Hindlimb muscle (tissue), 1 donor: ENCODE data around the gene ZC3H12A. TPM values are rescaled to one million over a fixed set of nuclear protein-coding genes. Genes with fewer than 3 reads are reported as not detected.

Experiments used
- DNase-seq: peaks from one replicate; pipeline ENCODE4 v3.0.0-alpha.2; 2013
- polyA plus RNA-seq: library from polyadenylated mRNA; unstranded; fragments of 120-200 nt; gene quantifications from one replicate; pipeline ENCODE4 v1.2.1, GENCODE V29; 2013; ENCODE audit not compliant: insufficient read length

Gene ZC3H12A
- polyA plus RNA-seq, 1 donor = 0.54 TPM

GRCh38 chr1:37479255-37480124 is 5.1 kb downstream of the ZC3H12A start:
- peak; percentile 57 for DNase-seq

- no peak for DNase-seq
Measured at GRCh38 chr1:37480125-37480466, 5.7 kb downstream of the ZC3H12A start.

DNA sequence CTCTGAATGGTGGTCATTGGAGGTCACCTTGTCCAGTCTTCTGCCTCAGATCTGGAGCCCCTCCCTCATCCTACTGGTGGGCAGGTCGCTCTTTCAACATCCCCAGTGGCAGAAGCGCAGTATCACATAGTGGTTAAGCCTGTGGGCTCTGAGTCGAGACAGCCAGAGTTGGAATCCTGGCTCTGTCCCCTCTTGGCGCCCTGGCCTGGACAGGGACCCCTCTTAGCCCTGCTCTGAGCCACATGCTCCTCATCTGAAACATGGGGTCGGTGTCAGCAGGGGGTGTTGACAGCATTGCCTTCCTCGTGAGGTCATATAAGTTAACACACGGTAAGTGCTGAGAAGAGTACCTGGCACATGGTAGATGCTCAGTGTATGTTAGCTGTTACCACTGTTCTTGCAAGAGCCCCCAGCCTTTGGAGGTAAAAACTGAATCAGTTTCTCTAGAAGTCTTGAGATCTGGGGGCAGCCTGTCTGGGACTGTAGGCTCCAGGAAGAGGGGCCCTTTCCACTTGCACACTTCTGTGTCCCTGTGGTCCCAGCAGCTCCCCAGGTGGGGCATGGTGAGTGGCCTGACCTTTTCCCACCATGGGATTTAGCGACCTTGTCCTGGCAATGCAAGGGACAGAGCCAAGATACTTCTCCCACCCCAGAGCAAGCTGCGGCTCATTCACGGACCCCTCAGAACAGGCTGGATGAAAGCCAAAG is 6.4 kb downstream of the ZC3H12A start:
- no peak for DNase-seq

DNA sequence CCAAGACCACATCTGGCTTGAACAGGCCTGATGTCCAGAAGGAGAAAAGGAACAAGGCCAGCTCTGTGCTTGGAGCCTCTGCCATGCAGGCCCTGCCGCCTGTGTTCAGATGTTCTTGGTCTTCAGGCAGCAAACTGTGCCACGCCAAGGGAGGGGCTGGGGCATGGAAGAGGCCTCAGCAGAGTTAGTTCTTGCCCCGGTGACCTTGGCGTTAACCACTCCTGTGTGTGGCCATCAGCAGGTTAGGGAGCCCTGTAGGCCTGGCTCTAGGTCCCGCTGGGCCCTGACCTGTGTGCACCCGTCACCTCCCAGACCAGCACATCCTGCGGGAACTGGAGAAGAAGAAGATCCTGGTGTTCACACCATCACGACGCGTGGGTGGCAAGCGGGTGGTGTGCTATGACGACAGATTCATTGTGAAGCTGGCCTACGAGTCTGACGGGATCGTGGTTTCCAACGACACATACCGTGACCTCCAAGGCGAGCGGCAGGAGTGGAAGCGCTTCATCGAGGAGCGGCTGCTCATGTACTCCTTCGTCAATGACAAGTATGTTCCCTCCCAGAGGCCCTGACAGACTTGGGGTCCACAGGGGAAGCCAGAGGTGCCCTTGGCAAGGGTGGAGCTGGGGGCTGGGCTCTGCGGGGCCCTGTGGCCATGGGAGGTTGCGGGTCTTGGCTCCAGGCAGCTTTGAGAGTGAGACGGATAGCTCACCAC is 7.1 kb downstream of the ZC3H12A start:
- no peak for DNase-seq

DNA sequence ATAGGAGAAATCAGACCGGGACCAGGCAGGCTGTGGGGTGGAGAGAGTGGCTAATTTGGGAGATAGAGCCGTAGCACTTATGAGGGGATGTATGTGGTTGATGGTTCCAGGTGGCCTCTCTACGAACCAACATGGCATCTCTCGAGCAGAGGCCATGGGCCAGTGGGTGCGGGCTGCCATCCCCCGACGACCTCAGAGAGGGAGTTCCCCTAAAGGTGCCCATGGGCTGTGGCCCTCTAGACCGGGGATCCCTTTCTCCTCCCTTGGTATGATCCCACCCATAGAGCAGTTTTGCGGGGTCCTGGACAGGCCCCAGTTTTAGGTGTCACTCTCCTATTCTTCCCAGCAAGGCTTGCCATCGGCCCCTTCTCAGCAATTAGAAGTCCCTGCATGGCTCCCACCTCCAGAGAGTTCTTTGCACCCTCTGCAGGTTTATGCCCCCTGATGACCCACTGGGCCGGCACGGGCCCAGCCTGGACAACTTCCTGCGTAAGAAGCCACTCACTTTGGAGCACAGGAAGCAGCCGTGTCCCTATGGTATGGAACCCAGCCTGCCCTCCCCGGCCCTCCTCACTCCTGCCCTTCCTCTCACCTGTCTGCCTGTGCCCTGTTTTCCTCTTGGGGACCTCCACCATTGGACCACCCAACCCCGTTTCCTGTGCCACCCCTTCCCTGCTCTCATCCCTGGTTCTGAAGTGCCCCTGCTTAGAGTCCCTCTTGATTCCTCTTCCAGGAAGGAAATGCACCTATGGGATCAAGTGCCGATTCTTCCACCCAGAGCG is 7.8 kb downstream of the ZC3H12A start:
- no peak for DNase-seq

DNA sequence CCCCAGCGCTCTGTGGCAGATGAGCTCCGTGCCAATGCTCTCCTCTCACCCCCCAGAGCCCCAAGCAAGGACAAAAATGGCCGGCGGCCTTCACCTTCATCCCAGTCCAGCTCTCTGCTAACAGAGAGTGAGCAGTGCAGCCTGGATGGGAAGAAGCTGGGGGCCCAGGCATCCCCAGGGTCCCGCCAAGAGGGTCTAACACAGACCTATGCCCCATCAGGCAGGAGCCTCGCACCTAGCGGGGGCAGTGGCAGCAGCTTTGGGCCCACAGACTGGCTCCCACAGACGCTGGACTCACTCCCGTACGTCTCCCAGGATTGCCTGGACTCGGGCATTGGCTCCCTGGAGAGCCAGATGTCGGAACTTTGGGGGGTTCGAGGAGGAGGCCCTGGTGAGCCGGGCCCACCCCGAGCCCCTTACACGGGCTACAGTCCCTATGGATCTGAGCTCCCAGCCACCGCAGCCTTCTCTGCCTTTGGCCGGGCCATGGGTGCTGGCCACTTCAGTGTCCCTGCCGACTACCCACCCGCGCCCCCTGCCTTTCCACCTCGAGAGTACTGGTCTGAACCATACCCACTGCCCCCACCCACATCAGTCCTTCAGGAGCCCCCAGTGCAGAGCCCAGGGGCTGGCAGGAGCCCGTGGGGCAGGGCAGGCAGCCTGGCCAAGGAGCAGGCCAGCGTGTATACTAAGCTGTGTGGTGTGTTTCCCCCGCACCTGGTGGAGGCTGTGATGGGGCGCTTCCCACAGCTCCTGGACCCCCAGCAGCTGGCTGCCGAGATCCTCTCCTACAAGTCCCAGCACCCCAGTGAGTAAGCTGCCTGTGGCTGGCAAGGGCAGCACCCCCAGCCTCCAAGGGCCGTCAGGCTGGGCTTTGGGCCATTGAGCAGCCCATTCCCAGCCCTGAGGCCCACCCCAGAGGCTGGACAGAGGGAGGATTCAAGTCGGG is 8.7 kb downstream of the ZC3H12A start:
- DNase-seq = no peak

DNA sequence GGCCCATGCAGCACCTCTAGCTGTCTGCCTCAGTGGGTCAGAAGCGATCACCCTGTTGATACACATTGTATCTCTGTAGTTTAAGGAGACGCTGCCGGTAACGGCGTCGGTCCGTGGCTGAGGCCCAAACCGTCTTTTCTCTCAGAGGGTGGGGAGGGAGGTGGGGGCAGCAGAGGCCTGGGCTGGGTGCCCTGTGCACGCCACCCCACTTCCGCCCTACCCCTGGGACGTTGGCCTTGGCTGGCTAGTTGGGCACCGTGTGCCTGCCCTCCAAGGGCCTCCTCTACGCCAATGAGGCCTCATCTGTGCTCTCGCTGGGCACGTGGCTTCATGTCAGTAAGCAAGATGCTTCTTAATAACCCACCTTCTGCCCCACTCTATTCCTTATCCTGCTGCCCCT is 9.4 kb downstream of the ZC3H12A start:
- no peak for DNase-seq

- DNase-seq = no peak
Measured at GRCh38 chr1:37484325-37485051, 10.1 kb downstream of the ZC3H12A start.

GRCh38 chr1:37485902-37486679 is 11.7 kb downstream of the ZC3H12A start:
- no peak for DNase-seq

GRCh38 chr1:37486680-37487618 is 12.6 kb downstream of the ZC3H12A start:
- peak; percentile 71 for DNase-seq

DNA sequence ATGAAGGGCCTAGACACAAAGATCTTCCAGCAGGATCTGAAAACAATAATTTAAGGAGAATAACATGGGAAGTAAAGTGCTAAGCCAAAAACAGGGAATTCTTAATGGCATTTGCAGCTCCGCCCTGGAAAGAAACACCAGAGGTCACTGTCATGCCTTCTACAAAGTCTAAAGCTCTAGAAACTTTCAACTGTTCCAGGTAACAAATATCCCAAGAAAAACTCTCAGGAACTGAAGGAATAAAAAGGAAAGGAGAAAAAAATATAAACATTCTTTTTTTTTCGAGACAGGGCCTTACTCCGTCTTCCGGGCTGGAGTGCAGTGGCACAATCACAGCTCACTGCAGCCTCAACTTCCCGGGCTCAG is 13.2 kb downstream of the ZC3H12A start:
- DNase-seq = no peak

DNA sequence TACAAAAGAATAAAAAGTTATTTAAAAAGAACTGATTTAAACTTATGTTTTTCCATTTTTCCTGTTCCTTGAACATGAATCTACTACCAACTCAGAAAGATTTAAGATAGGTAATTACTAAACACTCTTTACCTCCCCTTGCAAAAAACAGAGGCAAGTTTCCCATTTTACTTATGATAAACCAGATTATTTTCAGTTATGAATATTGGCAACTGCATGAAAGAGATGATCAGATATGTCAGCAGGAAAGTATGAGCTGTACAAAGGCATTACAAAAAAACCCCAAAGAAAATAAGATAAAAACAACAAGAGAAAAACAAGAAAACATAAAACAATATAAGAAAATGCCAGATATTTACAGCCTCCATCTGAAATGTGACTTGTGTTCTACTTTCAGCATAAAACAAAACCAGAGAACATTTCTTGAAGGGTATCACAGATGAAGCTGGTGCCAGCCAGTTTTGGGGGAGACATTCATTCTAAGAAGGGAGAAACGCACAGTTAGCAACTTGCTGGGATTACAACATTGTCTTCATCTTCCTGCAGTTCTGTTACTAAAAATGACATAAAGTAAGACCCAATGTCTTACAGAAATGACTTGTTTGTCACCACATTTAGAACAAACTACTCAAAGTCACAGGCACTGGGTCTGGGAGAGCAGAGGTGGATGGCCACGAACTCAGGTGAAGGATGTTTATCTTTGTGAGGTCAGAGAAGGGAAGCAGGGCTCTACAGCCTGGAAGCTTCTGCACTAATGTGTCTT is 19.1 kb downstream of the ZC3H12A start:
- DNase-seq = no peak

DNA sequence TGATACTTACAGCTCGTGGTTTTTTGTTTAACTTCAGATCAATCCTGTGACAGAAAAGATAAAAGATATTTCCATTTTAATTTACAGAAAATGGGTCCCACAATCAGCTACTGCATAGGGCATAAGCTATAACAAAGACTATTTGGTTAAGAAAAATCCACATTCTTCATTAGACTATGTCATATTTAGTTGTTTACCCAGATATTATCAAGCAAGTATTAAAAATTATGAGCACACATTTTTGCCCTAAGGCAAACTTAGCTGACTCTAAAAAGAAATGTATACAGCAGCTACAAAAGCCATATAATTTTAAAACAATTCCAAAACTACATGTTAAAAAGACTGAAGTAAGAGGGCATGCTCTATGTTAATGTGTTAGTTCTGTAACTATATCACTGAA is 21.5 kb downstream of the ZC3H12A start:
- no peak for DNase-seq

GRCh38 chr1:37497832-37498231 is 23.5 kb downstream of the ZC3H12A start:
- no peak for DNase-seq

GRCh38 chr1:37498872-37499617 is 24.7 kb downstream of the ZC3H12A start:
- no peak for DNase-seq

GRCh38 chr1:37501661-37502060 is 27.3 kb downstream of the ZC3H12A start:
- no peak for DNase-seq

DNA sequence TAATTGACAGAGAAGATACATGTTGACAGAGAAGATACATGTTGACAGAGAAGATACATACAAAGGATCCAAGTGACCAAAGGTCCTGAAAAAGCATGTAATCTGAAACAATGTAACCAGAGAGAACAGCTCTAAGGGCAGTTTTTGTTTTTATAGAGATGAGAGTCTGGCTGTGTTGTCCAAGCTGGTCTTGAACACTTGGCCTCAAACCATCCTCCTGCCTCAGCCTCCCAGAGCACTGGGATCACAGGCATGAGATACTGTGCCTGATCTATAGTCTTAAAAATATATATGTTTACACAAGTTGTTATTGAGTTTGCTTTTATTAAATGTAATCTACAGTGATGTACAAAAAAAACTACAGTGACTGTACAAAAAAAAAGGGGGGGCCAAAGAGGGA is 27.7 kb downstream of the ZC3H12A start:
- DNase-seq = no peak
